Neutrophil (primary cell): Measurements from ENCODE around the gene SLC11A2.

Experiments
- H3K27ac ChIP-seq: fragments of 200-600 bp; sonication (generic); 2 replicates; pipeline ENCODE4 v1.5.1; 2016; ENCODE audit warnings: mild to moderate bottlenecking, moderate library complexity
- H3K27me3 ChIP-seq: fragments of 200-600 bp; sonication (generic); 2 replicates; pipeline ENCODE4 v1.6.0; 2016; ENCODE audit warnings: mild to moderate bottlenecking
- H3K36me3 ChIP-seq: fragments of 200-600 bp; sonication (generic); 2 replicates; pipeline ENCODE4 v1.5.1; 2017
- H3K4me1 ChIP-seq, 2 experiments: fragments of 200-600 bp in 1 of 2; sonication (generic) in 1 of 2; 1 replicate in 1 of 2; 2 replicates in 1 of 2; pipeline versions ENCODE4 v1.5.1 to v1.6.1; 2013 to 2016; ENCODE audit warnings: low read depth in 1 of 2, low read length in 1 of 2, mild to moderate bottlenecking in 1 of 2, moderate library complexity in 1 of 2; ENCODE audit not compliant: control insufficient read depth in 1 of 2, insufficient read depth in 1 of 2
- H3K4me3 ChIP-seq, 2 experiments: fragments of 200-600 bp in 1 of 2; sonication (generic) in 1 of 2; 1 replicate in 1 of 2; 2 replicates in 1 of 2; pipeline ENCODE4 v1.5.1; 2013 to 2016; ENCODE audit warnings: low read depth in 1 of 2, low read length in 1 of 2, mild to moderate bottlenecking in 1 of 2, moderate library complexity in 1 of 2
- H3K9me3 ChIP-seq: fragments of 200-600 bp; sonication (generic); 2 replicates; pipeline ENCODE4 v1.5.1; 2016
- CTCF ChIP-seq: fragments of 200-600 bp; sonication (generic); IDR thresholded peaks from 2 replicates; pipeline ENCODE4 v1.5.1; 2016; ENCODE audit warnings: antibody characterized with exemption

SLC11A2 gene

DNA sequence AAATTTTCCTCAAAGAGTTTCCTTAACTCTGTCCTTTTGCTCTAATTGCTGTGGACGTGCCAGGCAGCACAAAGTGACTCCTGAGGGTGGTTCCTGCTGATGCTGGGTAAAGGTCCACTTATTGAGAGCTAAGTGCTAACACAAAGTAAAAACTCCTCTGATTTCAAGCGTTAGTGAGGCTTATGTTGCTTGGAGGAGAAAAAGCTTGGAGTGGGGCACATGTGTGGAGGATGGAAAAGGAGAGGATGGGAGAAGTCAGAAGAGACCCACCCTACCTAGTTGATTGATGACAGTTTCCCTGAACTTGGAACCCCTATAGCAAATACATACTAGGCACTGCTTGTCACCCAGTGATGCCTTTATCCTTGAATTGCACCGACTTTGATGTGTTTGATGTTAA lies 10.1 kb upstream of the SLC11A2 start:
- Histone ChIP-seq H3K27me3 (no peaks in the 10 kb centered on the region), H3K27ac (no peak overlapping the region), H3K9me3 (no peaks in the 10 kb centered on the region), H3K4me3 (no peak overlapping the region), H3K36me3 (no peaks in the 10 kb centered on the region), H3K4me1 (no peaks in the 10 kb centered on the region)
- TF ChIP-seq CTCF = no peak

GRCh38 chr12:51033457-51034089 lies 7.4 kb upstream of the SLC11A2 start:
- TF ChIP-seq CTCF = no peak
- H3K36me3 ChIP-seq = no peaks in the 10 kb centered on the region
- peaks cover under 1% of the 10 kb centered on the region for H3K27me3 ChIP-seq
- H3K27ac ChIP-seq = no peak overlapping the region
- no peaks in the 10 kb centered on the region for H3K4me1 ChIP-seq
- no peak overlapping the region for H3K4me3 ChIP-seq
- no peaks in the 10 kb centered on the region for H3K9me3 ChIP-seq

- TF ChIP-seq CTCF = no peak
- no peaks in the 10 kb centered on the region for H3K9me3 ChIP-seq
These were observed 6.9 kb upstream of the SLC11A2 start for GRCh38 chr12:51033048-51033447.

DNA sequence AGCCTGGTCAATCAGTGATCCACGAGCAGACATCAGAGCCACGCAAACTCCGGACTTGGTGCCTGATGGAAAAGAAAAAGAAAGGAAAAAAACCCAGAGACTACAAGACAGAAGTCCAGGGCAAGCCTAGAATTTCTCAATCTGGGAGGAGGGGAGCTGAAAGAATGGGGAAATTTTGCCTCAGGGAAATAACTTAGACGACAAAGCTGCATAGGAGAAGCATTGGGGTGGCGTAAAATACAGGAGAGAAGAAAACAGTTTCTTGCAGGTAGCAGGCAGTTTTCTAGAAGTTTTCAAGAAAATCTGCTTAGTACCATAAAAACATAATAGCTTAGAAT lies 2.6 kb upstream of the SLC11A2 start:
- H3K27ac ChIP-seq = no peak overlapping the region
- H3K36me3 ChIP-seq = no peaks in the 10 kb centered on the region
- H3K27me3 ChIP-seq = peaks cover 6% of the 10 kb centered on the region
- no peaks in the 10 kb centered on the region for H3K9me3 ChIP-seq
- peaks cover 24% of the 10 kb centered on the region in 2 experiments for H3K4me1 ChIP-seq
- no peak overlapping the region for H3K4me3 ChIP-seq
- TF ChIP-seq CTCF = no peak

More at GRCh38 chr12:51033048-51033447, 6.9 kb upstream of the SLC11A2 start:
- H3K27me3 ChIP-seq = peaks cover 5% of the 10 kb centered on the region
- H3K4me3 ChIP-seq = no peak overlapping the region
- H3K36me3 ChIP-seq = no peaks in the 10 kb centered on the region
- H3K4me1 ChIP-seq = no peaks in the 10 kb centered on the region
- H3K27ac ChIP-seq = no peak overlapping the region

GRCh38 chr12:51028126-51028812 lies 2.1 kb upstream of the SLC11A2 start:
- no peak overlapping the region for H3K4me3 ChIP-seq
- no peaks in the 10 kb centered on the region for H3K9me3 ChIP-seq
- H3K4me1 ChIP-seq = peaks cover 24% of the 10 kb centered on the region in 2 experiments
- no peak for TF ChIP-seq CTCF
- peaks cover 6% of the 10 kb centered on the region for H3K27me3 ChIP-seq
- no peak overlapping the region for H3K27ac ChIP-seq
- H3K36me3 ChIP-seq = no peaks in the 10 kb centered on the region
